GM12878 (cell line): ENCODE data around the gene ASIC3. TPM values are rescaled to one million over a fixed set of nuclear protein-coding genes. Genes with fewer than 3 reads are reported as not detected.
A peak's percentile ranks its signal among the peaks of the same experiment; 100 is the strongest.

Source experiments
- ATAC-seq: fragments of 200-7000 bp; cut with Tn5 transposase; 3 replicates; pipeline ENCODE4 v1.9.1; 2020; ENCODE audit warnings: mild to moderate bottlenecking, moderate library complexity
- BruUV-seq: library from RNA; stranded (reverse); fragments of 400-500 nt; replicated peaks from 2 replicates; lab custom pipeline; 2021; lab: Mats Ljungman, UMichigan
- CTCF ChIA-PET: fragments of 300-600 bp; sonication (Branson Sonifier 250); formaldehyde crosslinking; extraction: SDS; loops from one replicate; lab custom pipeline; 2021; ENCODE audit warnings: inconsistent platforms; lab: Yijun Ruan, JAX
- POLR2A ChIA-PET: fragments of 350-600 bp; formaldehyde crosslinking; extraction: SDS; loops from one replicate; lab custom pipeline; 2021; ENCODE audit warnings: inconsistent platforms; lab: Charles Lee
- RAD21 ChIA-PET: fragments of 300-600 bp; sonication (Branson Sonifier 250); formaldehyde crosslinking; loops from one replicate; lab custom pipeline; 2023; ENCODE audit warnings: antibody characterized with exemption; ENCODE audit not compliant: unreplicated experiment; lab: Charles Lee
- SMC1A ChIA-PET: fragments of 300-600 bp; sonication (Branson Sonifier 250); formaldehyde crosslinking; loops from one replicate; lab custom pipeline; 2023; ENCODE audit not compliant: unreplicated experiment, uncharacterized antibody; lab: Charles Lee
- DNase-seq: peaks from one replicate; pipeline ENCODE4 v3.0.0-alpha.2; 2011; ENCODE audit warnings: low read depth, low spot score
- FAIRE-seq: peaks from 3 replicates; lab custom pipeline; 2011; peaks lifted over from hg19 to GRCh38; lab: Jason Lieb, UNC
- H2AFZ ChIP-seq: 2 replicates; pipeline ENCODE4 v1.6.0; 2011; ENCODE audit warnings: low read depth, low read length, control low read depth; ENCODE audit not compliant: control insufficient read depth
- H3K27ac ChIP-seq: 2 replicates; pipeline ENCODE4 v1.5.1; 2011; ENCODE audit warnings: control low read depth; ENCODE audit not compliant: control insufficient read depth, insufficient read depth
- H3K27me3 ChIP-seq, 2 experiments: replicated peaks in 1 of 2; 2 replicates each; pipeline versions ENCODE4 v1.6.0 to v1.6.1; 2011; ENCODE audit warnings: low read length in 1 of 2; ENCODE audit not compliant: control insufficient read depth in 2 of 2, insufficient read depth in 2 of 2
- H3K36me3 ChIP-seq, 2 experiments: 2 replicates each; pipeline ENCODE4 v1.5.1; 2011; ENCODE audit warnings: low read length in 1 of 2; ENCODE audit not compliant: control insufficient read depth in 2 of 2, insufficient read depth in 2 of 2
- H3K4me1 ChIP-seq: 2 replicates; pipeline ENCODE4 v1.6.1; 2011; ENCODE audit warnings: mild to moderate bottlenecking, low read length, moderate library complexity, mixed read lengths; ENCODE audit not compliant: control insufficient read depth, insufficient read depth
- H3K4me2 ChIP-seq: 2 replicates; pipeline ENCODE4 v1.6.0; 2011; ENCODE audit warnings: control low read depth; ENCODE audit not compliant: control insufficient read depth, insufficient read depth
- H3K4me3 ChIP-seq: fragments of 200-600 bp; sonication (generic); 2 replicates; pipeline ENCODE4 v1.5.1; 2016
- H3K79me2 ChIP-seq: 2 replicates; pipeline ENCODE4 v1.6.0; 2011; ENCODE audit warnings: low read length; ENCODE audit not compliant: control insufficient read depth, insufficient read depth
- H3K9ac ChIP-seq: 2 replicates; pipeline ENCODE4 v1.8.0; 2011; ENCODE audit warnings: low read length, control low read depth, mixed read lengths; ENCODE audit not compliant: control insufficient read depth, insufficient read depth
- H3K9me3 ChIP-seq: replicated peaks from 3 replicates; pipeline ENCODE4 v1.5.1; 2011; ENCODE audit warnings: mild to moderate bottlenecking, low read length; ENCODE audit not compliant: control insufficient read depth, insufficient read depth
- H4K20me1 ChIP-seq: 2 replicates; pipeline ENCODE4 v1.6.0; 2011; ENCODE audit not compliant: control insufficient read depth, insufficient read depth
- BHLHE40 ChIP-seq, 2 experiments: fragments of 450-650 bp in 1 of 2; IDR thresholded peaks; 2 replicates each; pipeline ENCODE4 v1.6.1; 2011 to 2017; ENCODE audit warnings: low read depth in 2 of 2, borderline replicate concordance in 1 of 2, improper control_type of control experiment in 1 of 2, low read length in 1 of 2, mild to moderate bottlenecking in 1 of 2
- SMAD5 ChIP-seq: IDR thresholded peaks from 2 replicates; pipeline ENCODE4 v1.6.1; 2016; ENCODE audit warnings: antibody characterized with exemption, low read depth
- WGBS: methylation state at CpG from one replicate; pipeline ENCODE4 v1.1.6; 2016; ENCODE audit warnings: low lambda C conversion rate; ENCODE audit not compliant: insufficient replicate concordance, insufficient coverage; ENCODE audit errors: missing lambda C conversion rate; 5-methylcytosine and 5-hydroxymethylcytosine counted together
- in situ Hi-C: fragments of 300-500 bp; cut with MboI; formaldehyde crosslinking; loops from 9 replicates; pipeline ENCODE4 v1.14.3; 2018; ENCODE audit warnings: mixed read lengths
- intact Hi-C: fragments of 100-400 bp; cut with micrococcal nuclease; formaldehyde crosslinking; loops from one replicate; pipeline ENCODE4 v1.14.2; 2022; ENCODE audit not compliant: unreplicated experiment
- polyA plus RNA-seq, 11 experiments: library from polyadenylated mRNA; depleted of rRNA in 4 of 11; unstranded in 6 of 11; stranded (reverse) in 5 of 11; fragments of >200 nt; fragmentation: Nextera tagmentation in 4 of 11; fragmentation: Illumina TruSeq in 1 of 11; extraction: Ambion mirVana in 4 of 11; extraction: Trizol in 1 of 11; gene quantifications; 1 replicate in 1 of 11; 2 replicates in 10 of 11; pipeline versions ENCODE4 v1.2.1 to v1.2.3, GENCODE V29; 2011 to 2016; ENCODE audit warnings: inconsistent platforms in 2 of 11, missing spikeins in 2 of 11, low read depth in 1 of 11
- total RNA-seq, 4 experiments: library from RNA; depleted of rRNA in 3 of 4; stranded (reverse); fragments of >200 nt in 3 of 4; fragmentation: Illumina TruSeq in 1 of 4; extraction: Trizol in 1 of 4; gene quantifications; 2 replicates each; pipeline versions ENCODE4 v1.2.1 to v1.2.3, GENCODE V29; 2013 to 2021
- TF ChIP-seq, protein P1 (sequence below): IDR thresholded peaks from 2 replicates; pipeline ENCODE4 v1.6.1; 2011; ENCODE audit warnings: borderline replicate concordance, low read depth, mild to moderate bottlenecking, moderate library complexity, low read length; ENCODE audit not compliant: insufficient read depth, poor library complexity, severe bottlenecking

Gene ASIC3
- total and polyA plus RNA-seq, 10 of the 15 experiments (the other 5 are each of a cell fraction or from before 2014, with no cell fraction given), result 0.07 to 1.0 (median 0.44) TPM; not detected in 4

GRCh38 chr7:151077705-151078232, 29.4 kb downstream of the ASIC3 start:
- POLR2A ChIA-PET, result no interaction called here
- Histone ChIP-seq H3K9me3 (no peaks in the 10 kb centered on the region), H3K79me2 (peaks cover 35% of the 10 kb centered on the region), H2AFZ (no peak overlapping the region), H3K4me1 (peaks cover 19% of the 10 kb centered on the region), H3K27ac (no peak overlapping the region), H3K4me2 (no peak overlapping the region), H3K9ac (no peak overlapping the region), H3K4me3 (no peak overlapping the region), H4K20me1 (no peaks in the 10 kb centered on the region; the same call in 1 of the 2 replicates)
- ATAC-seq (no peak), FAIRE-seq (no peak)
- RAD21 ChIA-PET, result no interaction called here
- SMC1A ChIA-PET, result no interaction called here
- CTCF ChIA-PET, result interaction anchor here (0.6 kb wide), 1 partner anchor 17 kb away, joined by 4 read pairs; no protein-coding TSS in a partner anchor
- BruUV-seq, result no TSS peak
- in situ Hi-C loops, result no loop called here
- TF ChIP-seq SMAD5 (no peak), BHLHE40 (IDR thresholded peaks at IDR 0.05; ENCODE audit: borderline replicate concordance in 1 of 2, low read depth in 2 of 2, low read length in 1 of 2) (0 out of 4 replicates have a peak, but pooled peaks of 1 of the 2 experiments have one; percentile 45)
- TF ChIP-seq, protein P1, sequence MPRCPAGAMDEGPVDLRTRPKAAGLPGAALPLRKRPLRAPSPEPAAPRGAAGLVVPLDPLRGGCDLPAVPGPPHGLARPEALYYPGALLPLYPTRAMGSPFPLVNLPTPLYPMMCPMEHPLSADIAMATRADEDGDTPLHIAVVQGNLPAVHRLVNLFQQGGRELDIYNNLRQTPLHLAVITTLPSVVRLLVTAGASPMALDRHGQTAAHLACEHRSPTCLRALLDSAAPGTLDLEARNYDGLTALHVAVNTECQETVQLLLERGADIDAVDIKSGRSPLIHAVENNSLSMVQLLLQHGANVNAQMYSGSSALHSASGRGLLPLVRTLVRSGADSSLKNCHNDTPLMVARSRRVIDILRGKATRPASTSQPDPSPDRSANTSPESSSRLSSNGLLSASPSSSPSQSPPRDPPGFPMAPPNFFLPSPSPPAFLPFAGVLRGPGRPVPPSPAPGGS, result no peak
- TF ChIP-seq, all 136 proteins: peak for 1
- intact Hi-C loops, result no loop called here
- WGBS, result 79% methylated on average over 8 of the region's 10 CpGs
- no peak for DNase-seq
- Histone ChIP-seq H3K27me3 (no peaks in the 10 kb centered on the region), H3K36me3 (peaks cover 0 to 17% of the 10 kb centered on the region in 2 experiments; a peak in 3 of 4 replicates)
